ENCODE data around the gene ZNF783.

DNA sequence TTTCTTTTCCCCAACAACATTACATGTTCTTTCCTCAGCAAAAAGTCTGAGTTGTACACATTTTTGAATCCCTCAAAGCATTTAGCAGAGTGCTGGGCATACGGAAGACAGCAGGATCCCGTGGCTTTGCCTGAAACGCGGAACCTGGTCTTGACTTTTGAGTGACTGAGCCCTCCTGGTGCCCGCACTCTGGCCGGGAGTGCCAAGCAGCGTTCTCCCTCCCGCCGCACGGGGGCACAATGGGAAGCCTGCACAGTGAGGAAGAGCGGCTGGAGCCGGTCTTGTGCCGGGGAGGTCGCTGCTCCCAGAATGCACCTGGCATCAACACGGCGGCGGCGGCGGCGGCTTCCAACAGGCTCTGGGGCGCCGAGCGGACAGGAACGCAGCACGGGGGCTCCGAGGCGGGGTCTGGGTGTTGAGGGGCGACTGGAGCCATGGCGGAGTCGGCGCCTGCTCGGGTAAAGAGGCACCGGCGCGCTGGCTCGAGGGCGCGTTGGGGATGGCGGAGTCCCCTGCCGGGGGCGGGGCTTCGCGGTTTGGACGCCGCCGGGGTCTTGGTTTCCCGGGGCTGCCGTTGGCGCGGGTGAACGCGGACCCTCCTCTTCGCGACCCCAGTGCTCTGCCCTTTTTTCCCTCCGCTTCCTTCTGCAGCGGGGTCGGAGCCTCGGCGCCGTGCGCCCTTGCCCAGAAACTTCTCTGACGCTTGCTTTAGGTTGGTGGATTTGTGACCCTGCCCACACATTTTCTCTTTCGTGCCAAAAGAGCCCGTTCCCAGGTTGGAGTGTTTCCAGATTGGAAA is 22.5 kb upstream of the ZNF783 start, which contains the start of gene ZNF212:
- TF ChIP-seq, protein P1, sequence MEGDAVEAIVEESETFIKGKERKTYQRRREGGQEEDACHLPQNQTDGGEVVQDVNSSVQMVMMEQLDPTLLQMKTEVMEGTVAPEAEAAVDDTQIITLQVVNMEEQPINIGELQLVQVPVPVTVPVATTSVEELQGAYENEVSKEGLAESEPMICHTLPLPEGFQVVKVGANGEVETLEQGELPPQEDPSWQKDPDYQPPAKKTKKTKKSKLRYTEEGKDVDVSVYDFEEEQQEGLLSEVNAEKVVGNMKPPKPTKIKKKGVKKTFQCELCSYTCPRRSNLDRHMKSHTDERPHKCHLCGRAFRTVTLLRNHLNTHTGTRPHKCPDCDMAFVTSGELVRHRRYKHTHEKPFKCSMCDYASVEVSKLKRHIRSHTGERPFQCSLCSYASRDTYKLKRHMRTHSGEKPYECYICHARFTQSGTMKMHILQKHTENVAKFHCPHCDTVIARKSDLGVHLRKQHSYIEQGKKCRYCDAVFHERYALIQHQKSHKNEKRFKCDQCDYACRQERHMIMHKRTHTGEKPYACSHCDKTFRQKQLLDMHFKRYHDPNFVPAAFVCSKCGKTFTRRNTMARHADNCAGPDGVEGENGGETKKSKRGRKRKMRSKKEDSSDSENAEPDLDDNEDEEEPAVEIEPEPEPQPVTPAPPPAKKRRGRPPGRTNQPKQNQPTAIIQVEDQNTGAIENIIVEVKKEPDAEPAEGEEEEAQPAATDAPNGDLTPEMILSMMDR (IDR thresholded peaks at IDR 0.05; ENCODE audit: low read depth, low read length): peak; percentile 77
- no peak for TF ChIP-seq EZH2phosphoT487 (IDR thresholded peaks at IDR 0.05; ENCODE audit: low read depth)

Measured in OCI-LY3 (cell line).